HG03196 (cell line): ENCODE measurements around the gene CXorf65.

Experiments used
- ATAC-seq: cut with Tn5 transposase; IDR thresholded peaks from one replicate; pipeline ENCODE4 v1.9.1; 2021; ENCODE audit not compliant: unreplicated experiment

Gene CXorf65

GRCh38 chrX:71107762-71108360, 1.3 kb upstream of the CXorf65 start:
- ATAC-seq: no peak

DNA sequence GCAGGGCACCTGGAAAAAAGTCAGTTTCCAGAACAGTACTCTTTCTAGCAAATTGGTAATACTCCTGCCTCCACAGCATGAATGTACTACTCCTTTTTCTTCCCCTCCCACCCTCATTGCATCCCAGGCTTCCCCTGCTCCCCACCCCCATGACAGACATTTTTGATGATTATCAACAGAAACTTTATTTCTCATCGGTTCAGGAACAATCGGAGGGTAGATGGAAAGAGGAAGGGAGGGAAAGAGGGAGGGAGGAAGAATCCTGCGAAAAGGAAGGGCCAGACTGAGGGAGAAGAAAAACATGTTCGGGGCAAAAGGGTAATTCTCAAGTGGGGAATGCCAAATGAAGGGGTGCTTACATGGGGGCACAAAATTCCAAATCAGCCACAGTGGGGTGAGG, 705 bp upstream of the CXorf65 start:
- ATAC-seq: no peak

DNA sequence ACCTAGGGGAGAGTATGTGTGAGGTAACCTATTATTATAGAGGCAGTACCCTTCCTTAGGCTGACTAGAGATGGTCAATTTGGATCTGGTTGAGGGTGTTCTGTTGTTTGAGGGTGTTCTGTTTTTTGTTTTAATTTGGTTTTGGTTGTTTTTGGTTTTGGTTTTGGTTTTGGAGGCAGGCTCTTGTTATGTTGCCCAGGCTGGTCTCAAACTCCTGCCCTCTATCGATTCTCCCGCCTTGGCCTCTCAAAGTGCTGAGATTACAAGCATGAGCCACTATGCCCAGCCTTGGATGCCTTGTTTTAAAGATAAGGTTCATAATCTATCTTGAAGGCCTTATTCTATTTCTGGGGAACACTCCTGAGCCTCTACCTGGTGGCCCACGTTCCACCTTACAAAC, 912 bp downstream of the CXorf65 start:
- ATAC-seq: no peak

- ATAC-seq: no peak
These were observed 3.2 kb downstream of the CXorf65 start for GRCh38 chrX:71103110-71103983.

GRCh38 chrX:71102292-71102691, 4.2 kb downstream of the CXorf65 start:
- no peak for ATAC-seq

DNA sequence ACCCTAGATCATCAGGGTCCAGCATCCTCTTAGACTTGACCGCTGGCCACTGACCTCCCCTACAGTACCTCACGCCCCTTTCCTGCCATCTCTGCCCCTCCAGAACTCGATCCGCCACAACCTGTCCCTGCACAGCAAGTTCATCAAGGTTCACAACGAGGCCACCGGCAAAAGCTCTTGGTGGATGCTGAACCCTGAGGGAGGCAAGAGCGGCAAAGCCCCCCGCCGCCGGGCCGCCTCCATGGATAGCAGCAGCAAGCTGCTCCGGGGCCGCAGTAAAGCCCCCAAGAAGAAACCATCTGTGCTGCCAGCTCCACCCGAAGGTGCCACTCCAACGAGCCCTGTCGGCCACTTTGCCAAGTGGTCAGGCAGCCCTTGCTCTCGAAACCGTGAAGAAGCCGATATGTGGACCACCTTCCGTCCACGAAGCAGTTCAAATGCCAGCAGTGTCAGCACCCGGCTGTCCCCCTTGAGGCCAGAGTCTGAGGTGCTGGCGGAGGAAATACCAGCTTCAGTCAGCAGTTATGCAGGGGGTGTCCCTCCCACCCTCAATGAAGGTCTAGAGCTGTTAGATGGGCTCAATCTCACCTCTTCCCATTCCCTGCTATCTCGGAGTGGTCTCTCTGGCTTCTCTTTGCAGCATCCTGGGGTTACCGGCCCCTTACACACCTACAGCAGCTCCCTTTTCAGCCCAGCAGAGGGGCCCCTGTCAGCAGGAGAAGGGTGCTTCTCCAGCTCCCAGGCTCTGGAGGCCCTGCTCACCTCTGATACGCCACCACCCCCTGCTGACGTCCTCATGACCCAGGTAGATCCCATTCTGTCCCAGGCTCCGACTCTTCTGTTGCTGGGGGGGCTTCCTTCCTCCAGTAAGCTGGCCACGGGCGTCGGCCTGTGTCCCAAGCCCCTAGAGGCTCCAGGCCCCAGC, 5.7 kb downstream of the CXorf65 start:
- ATAC-seq: no peak

GRCh38 chrX:71099736-71100135, 6.8 kb downstream of the CXorf65 start:
- ATAC-seq: no peak

DNA sequence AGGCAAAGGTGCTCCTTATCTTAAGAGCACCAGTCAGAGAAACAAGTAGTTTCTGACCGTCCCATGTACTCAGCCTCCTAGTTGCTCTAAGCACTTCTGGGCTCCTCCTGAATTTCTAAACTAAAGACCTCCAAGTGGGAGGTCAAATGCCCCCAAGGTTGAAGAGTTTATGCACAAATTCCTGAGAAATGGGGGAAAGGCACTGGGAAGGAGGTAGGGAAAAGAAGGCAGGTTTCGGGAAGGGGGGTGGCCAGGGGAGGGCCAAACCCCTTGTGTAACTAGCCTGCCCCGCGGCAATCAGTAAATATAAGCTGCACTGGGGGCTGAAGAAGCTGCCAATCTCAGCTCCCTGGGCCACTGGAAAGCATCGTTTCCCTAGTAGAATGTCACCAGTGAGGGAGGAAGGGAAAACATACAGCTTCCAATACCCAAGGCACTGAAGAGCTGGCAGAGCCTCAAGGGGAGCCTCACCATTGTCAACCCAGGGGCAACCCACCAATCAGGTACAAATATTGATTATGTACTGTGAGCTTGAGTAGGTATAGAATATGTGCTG, 7.5 kb downstream of the CXorf65 start:
- no peak for ATAC-seq

- ATAC-seq: no peak
These were observed 8.2 kb downstream of the CXorf65 start for GRCh38 chrX:71098302-71098701.

DNA sequence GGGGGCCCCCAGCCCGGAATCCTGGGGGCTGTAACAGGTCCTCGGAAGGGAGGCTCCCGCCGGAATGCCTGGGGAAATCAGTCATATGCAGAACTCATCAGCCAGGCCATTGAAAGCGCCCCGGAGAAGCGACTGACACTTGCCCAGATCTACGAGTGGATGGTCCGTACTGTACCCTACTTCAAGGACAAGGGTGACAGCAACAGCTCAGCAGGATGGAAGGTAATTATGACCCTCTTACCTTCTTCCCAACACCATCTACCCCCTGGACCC, 9.8 kb downstream of the CXorf65 start:
- ATAC-seq: no peak

GRCh38 chrX:71095981-71096759, 10.4 kb downstream of the CXorf65 start:
- peak; percentile 22 for ATAC-seq

DNA sequence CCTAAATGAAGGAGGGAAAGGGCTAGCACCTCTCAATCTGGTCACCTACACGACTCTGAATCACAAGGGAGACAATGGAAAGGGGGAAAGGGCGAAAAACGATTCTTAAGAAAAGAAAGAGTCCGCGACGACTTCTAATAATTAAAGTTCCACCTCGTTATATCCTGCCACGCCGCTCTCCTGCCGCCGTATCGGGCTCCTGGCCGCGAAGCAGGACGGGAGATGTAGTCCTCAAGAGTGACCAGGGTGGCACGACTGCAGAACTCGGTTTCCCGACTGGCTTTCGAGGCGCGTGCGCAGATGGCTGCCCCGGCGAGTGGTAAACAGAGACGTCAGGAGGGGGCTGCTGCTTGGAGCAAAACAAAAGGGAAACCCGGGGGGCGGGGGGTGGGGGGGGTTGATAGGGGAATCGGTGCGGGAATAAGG, 11.0 kb downstream of the CXorf65 start, which contains the start of gene FOXO4:
FOXO4 (plus strand) TSS at position 297 of the 426 bp plus-strand sequence. CDS start 678 bp downstream, outside the sequence.
- ATAC-seq: peak; percentile 86

- ATAC-seq: no peak
These were observed 11.5 kb downstream of the CXorf65 start for GRCh38 chrX:71095033-71095432.

DNA sequence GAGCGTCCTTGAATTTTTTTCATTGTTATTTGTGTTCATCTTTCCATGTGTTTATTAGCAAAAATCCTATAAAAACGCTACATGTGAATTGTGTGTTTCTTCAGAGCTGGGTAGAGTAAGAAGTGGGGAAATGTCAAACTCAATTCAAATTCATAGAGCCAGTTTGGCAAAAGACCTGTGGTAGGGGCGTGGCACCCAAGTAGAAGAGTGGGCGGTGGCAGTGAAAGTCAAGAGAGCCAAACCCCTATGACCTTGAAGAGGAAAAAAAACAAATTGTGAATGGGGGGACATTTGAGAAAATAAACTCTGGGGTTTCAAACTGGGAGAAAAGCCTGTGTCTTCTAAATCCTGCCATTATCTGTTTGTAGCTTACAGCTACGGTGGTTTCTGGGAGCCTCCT, 15.3 kb downstream of the CXorf65 start:
- no peak for ATAC-seq

DNA sequence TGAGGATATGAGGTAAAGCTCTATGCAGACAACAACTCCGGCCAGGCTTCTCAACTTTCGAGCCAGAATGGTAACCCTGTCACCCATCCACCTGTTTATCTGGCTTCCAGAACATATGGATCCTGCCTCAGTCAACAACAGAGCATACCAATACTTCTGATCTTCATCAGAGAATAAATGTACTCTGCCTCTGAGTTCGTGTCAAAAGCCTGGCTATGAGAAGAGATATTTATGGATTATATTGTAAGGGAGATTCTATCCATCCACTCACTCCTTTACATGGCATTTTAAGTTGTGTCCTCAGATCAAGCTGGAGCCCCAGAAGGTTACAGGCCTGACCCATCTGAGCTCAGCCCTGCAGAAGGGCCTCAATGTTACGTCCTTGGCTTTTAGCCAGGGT, 20.6 kb downstream of the CXorf65 start:
- no peak for ATAC-seq

DNA sequence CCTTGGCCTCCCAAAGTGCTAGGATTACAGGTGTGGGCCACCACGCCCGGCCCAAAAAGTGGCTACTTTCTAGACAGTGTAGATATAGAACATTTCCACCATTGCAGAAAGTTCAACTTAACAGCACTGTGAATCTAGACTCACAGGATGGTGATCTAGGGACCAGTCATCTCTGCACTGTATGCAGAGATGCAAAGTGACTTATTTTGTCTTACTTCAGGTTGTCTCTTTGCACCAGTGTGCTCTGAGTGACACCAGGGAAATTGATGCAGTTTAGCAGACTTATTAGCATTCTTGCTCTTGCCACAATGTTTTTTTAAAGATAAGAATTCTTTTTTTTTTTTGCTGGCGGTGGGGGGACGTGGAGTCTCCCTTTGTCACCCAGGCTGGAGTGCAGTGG, 23.7 kb downstream of the CXorf65 start:
- ATAC-seq: no peak

DNA sequence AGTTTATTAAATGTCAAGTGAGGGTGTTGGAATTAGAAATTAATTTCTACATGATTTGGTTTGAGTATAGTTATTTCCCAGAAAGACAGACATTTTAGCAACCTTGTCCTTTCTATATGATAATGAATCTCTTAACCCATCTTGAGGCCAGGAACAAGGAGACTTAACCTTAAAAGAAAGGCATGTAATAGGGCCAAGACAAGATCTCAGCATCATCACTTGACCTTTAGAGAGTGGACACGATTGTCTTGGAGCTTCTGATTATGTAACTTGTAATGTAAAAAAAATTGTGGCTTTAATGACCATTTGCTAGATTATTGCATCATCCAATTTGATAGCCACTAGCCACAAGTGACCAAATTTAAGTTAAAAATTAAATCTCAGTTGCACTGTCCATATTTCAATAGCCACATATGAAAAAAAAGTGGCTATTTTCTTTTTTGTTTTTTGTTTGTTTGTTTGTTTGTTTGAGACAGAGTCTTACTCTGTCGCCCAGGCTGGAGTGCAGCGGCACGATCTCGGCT, 24.4 kb downstream of the CXorf65 start:
- no peak for ATAC-seq

- ATAC-seq: no peak
These were observed 25.0 kb downstream of the CXorf65 start for GRCh38 chrX:71081330-71082123.

DNA sequence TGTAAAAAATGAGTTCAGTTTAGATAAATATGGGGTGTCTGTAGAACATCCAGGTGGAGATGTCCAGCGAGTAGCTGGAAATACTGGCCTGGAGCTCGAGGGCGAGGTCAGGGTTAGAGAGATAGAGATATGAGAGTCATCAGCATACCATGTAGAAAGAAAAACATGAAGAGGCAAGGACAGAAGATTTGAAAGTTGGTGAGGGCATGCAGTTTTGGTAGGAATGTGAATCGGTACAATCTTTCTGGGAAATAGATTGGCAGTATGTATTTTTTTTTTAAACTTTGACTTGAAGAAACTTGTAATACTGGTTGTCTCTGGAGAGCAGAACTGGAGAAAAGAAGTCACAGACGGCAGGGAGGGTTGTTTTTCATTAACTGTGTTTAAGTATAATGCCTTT, 36.0 kb downstream of the CXorf65 start:
- no peak for ATAC-seq
